OCI-LY1 (cell line): Measurements from ENCODE around the gene PCDH15.
"Not testable (repeated sequence)": the region's sequence is repeated elsewhere in the genome, so short reads cannot be mapped to it uniquely, and the experiment has no call there.

ENCODE experiments used
- H2AFZ ChIP-seq: fragments of 200-600 bp; sonication (generic), shearing (Covaris generic); 2 replicates; pipeline ENCODE4 v1.6.0; 2014; ENCODE audit warnings: antibody characterized with exemption, mild to moderate bottlenecking, low read length
- H3F3A ChIP-seq: fragments of 200-600 bp; sonication (generic), shearing (Covaris generic); 2 replicates; pipeline ENCODE4 v1.6.0; 2014; ENCODE audit warnings: mild to moderate bottlenecking, antibody characterized with exemption, low read length, moderate library complexity; ENCODE audit not compliant: insufficient read depth
- H3K27ac ChIP-seq: fragments of 200-600 bp; sonication (generic); 2 replicates; pipeline ENCODE4 v1.5.1; 2014; ENCODE audit warnings: low read length, mixed run types, mild to moderate bottlenecking, low read depth; ENCODE audit not compliant: poor library complexity, severe bottlenecking
- H3K27me3 ChIP-seq: fragments of 200-600 bp; sonication (generic); 2 replicates; pipeline ENCODE4 v1.6.0; 2014; ENCODE audit warnings: antibody characterized with exemption, mild to moderate bottlenecking, low read length, moderate library complexity; ENCODE audit not compliant: insufficient read depth
- H3K36me3 ChIP-seq: fragments of 200-600 bp; sonication (generic); 2 replicates; pipeline ENCODE4 v1.6.1; 2014; ENCODE audit warnings: mild to moderate bottlenecking, antibody characterized with exemption, low read length, moderate library complexity, mixed read lengths; ENCODE audit not compliant: insufficient read depth
- H3K4me1 ChIP-seq: fragments of 200-600 bp; sonication (generic); 2 replicates; pipeline ENCODE4 v1.5.1; 2014; ENCODE audit warnings: mild to moderate bottlenecking, low read length, moderate library complexity; ENCODE audit not compliant: insufficient read depth, severe bottlenecking
- H3K4me2 ChIP-seq: fragments of 200-600 bp; sonication (generic), shearing (Covaris generic); 2 replicates; pipeline ENCODE4 v1.6.1; 2014; ENCODE audit warnings: low read length
- H3K4me3 ChIP-seq: fragments of 200-600 bp; sonication (generic); 2 replicates; pipeline ENCODE4 v1.5.1; 2014; ENCODE audit warnings: low read length, low read depth, mild to moderate bottlenecking, mixed read lengths; ENCODE audit not compliant: poor library complexity, severe bottlenecking
- H3K79me2 ChIP-seq: fragments of 200-600 bp; shearing (Covaris generic); 2 replicates; pipeline ENCODE4 v1.6.1; 2016; ENCODE audit warnings: mixed run types, low read length, mixed read lengths; ENCODE audit not compliant: insufficient read depth
- H3K9ac ChIP-seq: fragments of 200-600 bp; sonication (generic), shearing (Covaris generic); 2 replicates; pipeline ENCODE4 v1.6.1; 2014; ENCODE audit warnings: mild to moderate bottlenecking, low read length, mixed read lengths
- H3K9me2 ChIP-seq: fragments of 200-600 bp; sonication (generic), shearing (Covaris generic); 2 replicates; pipeline ENCODE4 v1.6.1; 2014; ENCODE audit warnings: low read depth, mild to moderate bottlenecking, low read length, mixed read lengths
- H3K9me3 ChIP-seq: fragments of 200-600 bp; shearing (Covaris generic); 2 replicates; pipeline ENCODE4 v1.6.1; 2014; ENCODE audit warnings: low read length, mixed read lengths
- H4K20me1 ChIP-seq: fragments of 200-600 bp; sonication (generic), shearing (Covaris generic); 2 replicates; pipeline ENCODE4 v1.6.0; 2016; ENCODE audit warnings: mild to moderate bottlenecking, low read length; ENCODE audit not compliant: insufficient read depth
- EZH2 ChIP-seq: fragments of 200-600 bp; sonication (generic), shearing (Covaris generic); IDR thresholded peaks from 2 replicates; pipeline ENCODE4 v1.8.0; 2017; ENCODE audit warnings: borderline replicate concordance, mixed run types, mild to moderate bottlenecking, antibody characterized with exemption, low read length, moderate library complexity, mixed read lengths
- TF ChIP-seq, protein P1 (sequence below): fragments of 200-600 bp; sonication (generic), shearing (Covaris generic); IDR thresholded peaks from 2 replicates; pipeline ENCODE4 v1.5.1; 2017; ENCODE audit warnings: mild to moderate bottlenecking, antibody characterized with exemption, low read length, moderate library complexity, mixed read lengths

Gene PCDH15

DNA sequence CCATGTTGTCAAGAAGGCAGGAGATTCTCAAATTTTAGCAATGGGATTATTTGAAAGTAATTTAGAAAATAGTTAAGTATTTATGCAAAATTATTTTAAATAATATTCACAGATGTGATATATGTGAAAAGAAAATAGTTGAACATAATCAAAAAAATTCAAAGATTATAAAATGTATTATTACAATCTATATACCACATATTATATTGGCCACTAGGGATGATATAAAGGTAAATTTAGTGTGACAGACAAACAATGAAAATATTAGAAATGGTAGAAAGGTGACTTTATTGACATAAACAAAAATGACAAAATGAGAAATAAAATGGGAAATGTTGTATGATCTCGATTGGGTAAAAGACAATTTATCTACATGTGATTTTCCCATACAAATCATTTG is 385.5 kb downstream of the PCDH15 start:
- Histone ChIP-seq H3K27ac (no peak overlapping the region), H3F3A (no peaks in the 10 kb centered on the region), H3K79me2 (no peaks in the 10 kb centered on the region), H3K27me3 (no peaks in the 10 kb centered on the region), H3K4me2 (no peak overlapping the region), H3K9ac (no peak overlapping the region), H3K9me2 (no peaks in the 10 kb centered on the region), H2AFZ (no peak overlapping the region), H4K20me1 (no peaks in the 10 kb centered on the region), H3K9me3 (no peaks in the 10 kb centered on the region), H3K36me3 (no peaks in the 10 kb centered on the region), H3K4me3 (no peak overlapping the region), H3K4me1 (no peaks in the 10 kb centered on the region)
- TF ChIP-seq, protein P1, sequence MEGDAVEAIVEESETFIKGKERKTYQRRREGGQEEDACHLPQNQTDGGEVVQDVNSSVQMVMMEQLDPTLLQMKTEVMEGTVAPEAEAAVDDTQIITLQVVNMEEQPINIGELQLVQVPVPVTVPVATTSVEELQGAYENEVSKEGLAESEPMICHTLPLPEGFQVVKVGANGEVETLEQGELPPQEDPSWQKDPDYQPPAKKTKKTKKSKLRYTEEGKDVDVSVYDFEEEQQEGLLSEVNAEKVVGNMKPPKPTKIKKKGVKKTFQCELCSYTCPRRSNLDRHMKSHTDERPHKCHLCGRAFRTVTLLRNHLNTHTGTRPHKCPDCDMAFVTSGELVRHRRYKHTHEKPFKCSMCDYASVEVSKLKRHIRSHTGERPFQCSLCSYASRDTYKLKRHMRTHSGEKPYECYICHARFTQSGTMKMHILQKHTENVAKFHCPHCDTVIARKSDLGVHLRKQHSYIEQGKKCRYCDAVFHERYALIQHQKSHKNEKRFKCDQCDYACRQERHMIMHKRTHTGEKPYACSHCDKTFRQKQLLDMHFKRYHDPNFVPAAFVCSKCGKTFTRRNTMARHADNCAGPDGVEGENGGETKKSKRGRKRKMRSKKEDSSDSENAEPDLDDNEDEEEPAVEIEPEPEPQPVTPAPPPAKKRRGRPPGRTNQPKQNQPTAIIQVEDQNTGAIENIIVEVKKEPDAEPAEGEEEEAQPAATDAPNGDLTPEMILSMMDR = no peak
- no peak for TF ChIP-seq EZH2

- no peaks in the 10 kb centered on the region for H3K9me3 ChIP-seq
- no peaks in the 10 kb centered on the region for H3K4me1 ChIP-seq
- H3K9ac ChIP-seq = no peak overlapping the region
- no peak overlapping the region for H3K27ac ChIP-seq
- H3K36me3 ChIP-seq = no peaks in the 10 kb centered on the region
- no peak overlapping the region for H3K4me3 ChIP-seq
- H3F3A ChIP-seq = no peaks in the 10 kb centered on the region
- TF ChIP-seq EZH2 = no peak
- TF ChIP-seq, protein P1 = peak; percentile 54; the same call in 1 of the 2 replicates
- no peaks in the 10 kb centered on the region for H4K20me1 ChIP-seq
- no peak overlapping the region for H2AFZ ChIP-seq
- H3K79me2 ChIP-seq = no peaks in the 10 kb centered on the region
- H3K27me3 ChIP-seq = no peaks in the 10 kb centered on the region
- H3K4me2 ChIP-seq = no peak overlapping the region
- no peaks in the 10 kb centered on the region for H3K9me2 ChIP-seq
Measured at GRCh38 chr10:54402576-54402975, 398.5 kb downstream of the PCDH15 start.

- TF ChIP-seq, protein P1 = no peak
- TF ChIP-seq EZH2 = no peak
- no peaks in the 10 kb centered on the region for H3K79me2 ChIP-seq
- no peaks in the 10 kb centered on the region for H3K36me3 ChIP-seq
- H3K9ac ChIP-seq = no peak overlapping the region
- no peak overlapping the region for H3K4me2 ChIP-seq
- H3K4me3 ChIP-seq = no peak overlapping the region
- no peaks in the 10 kb centered on the region for H3K9me2 ChIP-seq
- no peaks in the 10 kb centered on the region for H3K9me3 ChIP-seq
- H3K4me1 ChIP-seq = no peaks in the 10 kb centered on the region
- no peaks in the 10 kb centered on the region for H3K27me3 ChIP-seq
- H3K27ac ChIP-seq = no peak overlapping the region
- no peaks in the 10 kb centered on the region for H4K20me1 ChIP-seq
- H3F3A ChIP-seq = no peaks in the 10 kb centered on the region
- no peak overlapping the region for H2AFZ ChIP-seq
Measured at GRCh38 chr10:54396031-54396430, 405.0 kb downstream of the PCDH15 start.

DNA sequence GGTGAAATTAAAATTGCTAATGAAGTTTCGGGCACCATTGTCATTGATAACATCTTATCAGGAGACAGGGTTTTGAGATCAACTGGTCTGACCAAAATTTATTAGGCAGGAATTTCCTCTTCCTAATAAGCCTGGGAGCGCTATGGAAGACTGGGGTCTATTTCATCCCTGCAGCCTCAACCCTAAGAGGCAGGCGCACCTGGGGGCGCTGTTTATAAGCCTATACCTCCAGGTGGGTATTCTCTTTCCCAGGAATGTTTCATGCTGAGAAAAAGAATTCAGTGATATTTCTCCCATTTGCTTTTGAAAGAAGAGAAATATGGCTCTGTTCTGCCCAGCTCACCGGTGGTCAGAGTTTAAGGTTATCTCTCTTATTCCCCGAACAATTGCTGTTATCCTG is 406.4 kb downstream of the PCDH15 start:
- H3K27ac ChIP-seq, H4K20me1 ChIP-seq, H3K4me2 ChIP-seq, H3K79me2 ChIP-seq, H3K36me3 ChIP-seq, H3K4me1 ChIP-seq, H3K27me3 ChIP-seq, H2AFZ ChIP-seq, H3F3A ChIP-seq, H3K9ac ChIP-seq, H3K4me3 ChIP-seq, H3K9me3 ChIP-seq, H3K9me2 ChIP-seq: not testable (repeated sequence)
